ENCODE data around the gene ZC3HAV1. TPM values are rescaled to one million over a fixed set of nuclear protein-coding genes. Genes with fewer than 3 reads are reported as not detected.
"Not testable (repeated sequence)": the region's sequence is repeated elsewhere in the genome, so short reads cannot be mapped to it uniquely, and the experiment has no call there.

Gene ZC3HAV1
- total RNA-seq, 1 donor from 2014 or later, result 36.0 TPM

DNA sequence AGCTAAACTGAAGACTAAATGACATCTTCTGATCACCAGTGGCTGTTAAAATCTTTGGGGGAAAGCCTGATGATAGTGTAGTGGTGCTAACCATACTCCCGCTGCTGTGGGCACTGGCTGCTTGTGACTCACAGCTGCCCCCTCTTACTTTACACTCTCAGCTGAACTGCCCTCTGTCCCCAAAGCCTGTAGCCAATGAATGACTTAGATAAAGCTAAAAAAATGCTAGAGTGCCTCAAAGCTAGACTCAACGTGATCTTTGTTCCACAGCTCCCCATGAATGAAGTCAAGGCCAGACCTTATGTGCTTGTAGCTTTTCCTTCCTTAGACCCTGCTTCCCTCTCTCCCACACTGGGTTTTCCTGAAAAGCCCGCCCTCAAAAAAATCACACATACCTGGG is 80.2 kb downstream of the ZC3HAV1 start:
- DNase-seq, result no peak
- Histone ChIP-seq H3K36me3 (peaks cover 10% of the 10 kb centered on the region), H3K27me3 (no peaks in the 10 kb centered on the region), H3K4me1 (no peaks in the 10 kb centered on the region), H3K4me3 (no peak overlapping the region), H3K27ac (no peak overlapping the region), H3K9me3 (no peaks in the 10 kb centered on the region)
- TF ChIP-seq, protein P1, sequence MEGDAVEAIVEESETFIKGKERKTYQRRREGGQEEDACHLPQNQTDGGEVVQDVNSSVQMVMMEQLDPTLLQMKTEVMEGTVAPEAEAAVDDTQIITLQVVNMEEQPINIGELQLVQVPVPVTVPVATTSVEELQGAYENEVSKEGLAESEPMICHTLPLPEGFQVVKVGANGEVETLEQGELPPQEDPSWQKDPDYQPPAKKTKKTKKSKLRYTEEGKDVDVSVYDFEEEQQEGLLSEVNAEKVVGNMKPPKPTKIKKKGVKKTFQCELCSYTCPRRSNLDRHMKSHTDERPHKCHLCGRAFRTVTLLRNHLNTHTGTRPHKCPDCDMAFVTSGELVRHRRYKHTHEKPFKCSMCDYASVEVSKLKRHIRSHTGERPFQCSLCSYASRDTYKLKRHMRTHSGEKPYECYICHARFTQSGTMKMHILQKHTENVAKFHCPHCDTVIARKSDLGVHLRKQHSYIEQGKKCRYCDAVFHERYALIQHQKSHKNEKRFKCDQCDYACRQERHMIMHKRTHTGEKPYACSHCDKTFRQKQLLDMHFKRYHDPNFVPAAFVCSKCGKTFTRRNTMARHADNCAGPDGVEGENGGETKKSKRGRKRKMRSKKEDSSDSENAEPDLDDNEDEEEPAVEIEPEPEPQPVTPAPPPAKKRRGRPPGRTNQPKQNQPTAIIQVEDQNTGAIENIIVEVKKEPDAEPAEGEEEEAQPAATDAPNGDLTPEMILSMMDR (IDR thresholded peaks at IDR 0.05), result no peak
- intact Hi-C loops (cut with DNase I), result loop anchor here (10.0 kb wide), 1 partner anchor 45 kb away; no protein-coding TSS in a partner anchor
- no peak for ATAC-seq

DNA sequence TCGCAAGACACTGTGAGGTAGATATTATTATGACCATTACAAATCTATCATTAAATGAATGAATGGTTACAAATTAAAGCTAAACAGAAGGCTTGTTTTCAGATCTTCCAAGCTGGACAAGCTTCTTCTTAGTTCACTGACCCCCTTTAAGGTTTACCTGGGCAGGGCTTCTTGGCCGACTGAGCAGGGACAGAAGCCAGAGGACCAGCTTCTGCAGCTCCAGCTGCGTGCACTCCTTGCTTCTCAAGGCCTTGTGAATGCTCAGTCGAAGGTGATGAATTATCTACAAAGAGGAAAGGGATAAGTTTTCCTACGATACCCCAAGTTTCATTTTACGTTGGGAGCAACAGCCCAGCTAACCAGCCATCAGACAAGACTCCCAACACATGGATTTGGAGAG is 83.0 kb downstream of the ZC3HAV1 start:
- TF ChIP-seq, protein P1 (IDR thresholded peaks at IDR 0.05), result no peak
- Histone ChIP-seq H3K4me3 (no peak overlapping the region), H3K36me3 (peaks cover 10% of the 10 kb centered on the region), H3K27ac (no peak overlapping the region), H3K4me1 (no peaks in the 10 kb centered on the region), H3K27me3 (no peaks in the 10 kb centered on the region), H3K9me3 (no peaks in the 10 kb centered on the region)
- ATAC-seq (no peak), DNase-seq (no peak)
- intact Hi-C loops (cut with DNase I), result loop anchor here (10.0 kb wide), 1 partner anchor 48 kb away; no protein-coding TSS in a partner anchor

DNA sequence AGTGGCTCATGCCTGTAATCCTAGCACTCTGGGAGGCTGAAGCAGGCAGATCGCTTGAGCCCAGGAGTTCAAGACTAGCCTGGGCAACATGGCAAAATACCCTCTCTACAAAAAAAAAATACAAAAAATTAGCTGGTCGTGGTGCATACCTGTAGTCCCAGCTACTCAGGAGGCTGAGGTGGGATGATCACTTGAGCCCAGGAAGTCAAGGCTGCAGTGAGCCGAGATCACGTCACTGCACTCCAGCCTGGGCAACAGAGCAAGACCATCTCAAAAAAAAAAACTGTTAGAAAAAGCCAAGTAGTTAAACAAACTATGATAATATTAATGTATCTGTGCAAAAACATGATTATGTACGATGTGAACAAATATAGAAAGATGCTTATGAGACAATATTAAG is 83.7 kb downstream of the ZC3HAV1 start:
- H3K36me3 ChIP-seq, result peaks cover 10% of the 10 kb centered on the region
- ATAC-seq, H3K4me1 ChIP-seq, H3K27me3 ChIP-seq, H3K9me3 ChIP-seq, DNase-seq, H3K27ac ChIP-seq, H3K4me3 ChIP-seq: not testable (repeated sequence)
- intact Hi-C loops (cut with DNase I), result loop anchor here (10.0 kb wide), 1 partner anchor 49 kb away; no protein-coding TSS in a partner anchor

DNA sequence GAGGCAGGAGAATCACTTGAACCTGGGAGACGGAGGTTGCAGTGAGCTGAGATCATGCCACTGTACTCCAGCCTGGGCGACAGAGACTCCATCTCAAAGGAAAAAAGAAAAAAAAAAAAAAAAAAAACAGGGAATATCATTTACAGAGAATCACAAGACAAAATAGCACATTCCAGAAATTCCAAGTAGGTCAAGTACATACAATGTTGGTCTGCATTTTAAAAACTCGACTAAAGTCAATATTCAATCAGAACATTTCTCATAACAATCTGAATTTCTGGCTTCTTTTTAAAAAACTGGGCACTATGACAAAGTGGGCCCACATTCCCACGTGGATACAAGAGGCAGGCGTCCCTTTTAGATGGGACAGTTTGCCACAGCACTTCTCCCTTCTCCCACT is 86.4 kb downstream of the ZC3HAV1 start:
- TF ChIP-seq, protein P1 (IDR thresholded peaks at IDR 0.05), result no peak
- H3K27me3 ChIP-seq, result no peaks in the 10 kb centered on the region
- H3K4me3 ChIP-seq, result no peak overlapping the region
- H3K9me3 ChIP-seq, result no peaks in the 10 kb centered on the region
- ATAC-seq (no peak), DNase-seq (no peak)
- intact Hi-C loops (cut with DNase I), result loop anchor here (10.0 kb wide), 1 partner anchor 52 kb away; no protein-coding TSS in a partner anchor
- H3K4me1 ChIP-seq, result no peaks in the 10 kb centered on the region
- H3K36me3 ChIP-seq, result peaks cover 4% of the 10 kb centered on the region
- no peak overlapping the region for H3K27ac ChIP-seq

DNA sequence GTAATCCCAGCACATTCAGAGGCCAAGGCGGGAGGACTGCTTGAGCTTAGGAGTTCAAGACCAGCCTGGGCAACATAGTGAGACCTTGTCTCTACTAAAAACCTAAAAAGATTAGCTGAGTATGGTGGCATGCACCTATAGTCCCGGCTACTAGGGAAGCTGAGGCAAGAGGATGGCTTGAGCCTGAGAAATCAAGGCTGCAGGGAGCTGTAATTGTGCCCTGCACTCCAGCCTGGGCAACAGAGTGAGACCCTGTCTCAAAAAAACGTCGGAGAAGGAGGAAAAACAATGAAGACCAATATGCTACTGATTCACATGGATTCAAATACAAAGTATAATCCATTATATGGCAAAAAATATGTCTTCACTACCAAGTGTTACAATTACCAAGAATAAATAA is 87.2 kb downstream of the ZC3HAV1 start:
- Histone ChIP-seq H3K27ac (no peak overlapping the region), H3K27me3 (no peaks in the 10 kb centered on the region), H3K36me3 (peaks cover 4% of the 10 kb centered on the region), H3K4me3 (no peak overlapping the region), H3K4me1 (no peaks in the 10 kb centered on the region), H3K9me3 (no peaks in the 10 kb centered on the region)
- ATAC-seq, result no peak
- TF ChIP-seq, protein P1 (IDR thresholded peaks at IDR 0.05), result no peak
- no peak for DNase-seq
- intact Hi-C loops (cut with DNase I), result loop anchor here (10.0 kb wide), 1 partner anchor 53 kb away; no protein-coding TSS in a partner anchor

DNA sequence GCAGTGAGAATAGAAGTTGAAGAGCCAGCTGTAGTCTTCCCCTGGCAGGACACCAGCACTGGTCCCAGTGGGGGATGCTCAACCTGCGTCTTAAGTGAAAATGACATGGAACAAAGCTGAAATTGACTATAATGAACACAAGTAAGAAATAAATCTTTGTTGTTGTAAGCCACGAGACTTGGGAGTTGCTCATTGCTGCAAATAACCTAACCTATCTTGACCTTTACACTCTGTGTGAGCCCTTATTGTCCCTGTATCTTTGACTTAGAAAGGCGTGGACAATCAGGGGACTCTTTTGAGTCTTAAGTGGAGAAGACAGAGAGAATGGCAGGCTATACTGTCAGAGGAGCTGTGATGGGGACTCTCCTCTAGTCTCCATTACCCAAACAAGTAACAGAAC is 90.6 kb downstream of the ZC3HAV1 start:
- Histone ChIP-seq H3K4me3 (no peak overlapping the region), H3K9me3 (no peaks in the 10 kb centered on the region), H3K27me3 (no peaks in the 10 kb centered on the region), H3K27ac (no peak overlapping the region), H3K36me3 (no peaks in the 10 kb centered on the region), H3K4me1 (no peaks in the 10 kb centered on the region)
- intact Hi-C loops (cut with DNase I), result no loop called here
- ATAC-seq (no peak), DNase-seq (no peak)
- TF ChIP-seq, protein P1 (IDR thresholded peaks at IDR 0.05), result no peak
